Activated T-helper 2 cell treated with anti-CD3 and anti-CD28 coated beads, Interferon-gamma antibody, Interleukin-2, Interleukin-4, amounts not matched to agents 10 μg/mL and 5 μg/mL and 100 μg/mL, durations not matched to agents 14 hours and 24 hours and 36 hours (primary cell): ENCODE measurements around the gene SLIRP. TPM values are rescaled to one million over a fixed set of nuclear protein-coding genes. Genes with fewer than 3 reads are reported as not detected.
"Not testable (repeated sequence)": the region's sequence is repeated elsewhere in the genome, so short reads cannot be mapped to it uniquely, and the experiment has no call there.

ENCODE experiments used
- DNase-seq: peaks from one replicate; pipeline ENCODE4 v3.0.0; 2021; ENCODE audit warnings: low spot score
- H3K27ac Mint-ChIP-seq: one replicate; pipeline ENCODE4 v1.8.0; 2021; ENCODE audit warnings: mixed read lengths
- H3K27me3 Mint-ChIP-seq: one replicate; pipeline ENCODE4 v1.8.0; 2021; ENCODE audit warnings: low read depth, mixed read lengths
- H3K36me3 Mint-ChIP-seq: one replicate; pipeline ENCODE4 v1.8.0; 2021; ENCODE audit warnings: low read depth, mixed read lengths
- H3K4me1 Mint-ChIP-seq: one replicate; pipeline ENCODE4 v1.8.0; 2021; ENCODE audit warnings: low read depth, mixed read lengths
- H3K4me3 Mint-ChIP-seq: one replicate; pipeline ENCODE4 v1.8.0; 2021; ENCODE audit warnings: low read depth, mild to moderate bottlenecking, moderate library complexity, mixed read lengths
- H3K9me3 Mint-ChIP-seq: one replicate; pipeline ENCODE4 v1.8.0; 2021; ENCODE audit warnings: mixed read lengths
- intact Hi-C: fragments of 100-400 bp; cut with micrococcal nuclease; formaldehyde crosslinking; loops from one replicate; pipeline ENCODE4 v1.15.1; 2023
- total RNA-seq: library from RNA; stranded (reverse); gene quantifications from 2 replicates; pipeline ENCODE4 v1.2.3, GENCODE V29; 2022

SLIRP gene
- total RNA-seq, 1 donor from 2014 or later, result 145 TPM

DNA sequence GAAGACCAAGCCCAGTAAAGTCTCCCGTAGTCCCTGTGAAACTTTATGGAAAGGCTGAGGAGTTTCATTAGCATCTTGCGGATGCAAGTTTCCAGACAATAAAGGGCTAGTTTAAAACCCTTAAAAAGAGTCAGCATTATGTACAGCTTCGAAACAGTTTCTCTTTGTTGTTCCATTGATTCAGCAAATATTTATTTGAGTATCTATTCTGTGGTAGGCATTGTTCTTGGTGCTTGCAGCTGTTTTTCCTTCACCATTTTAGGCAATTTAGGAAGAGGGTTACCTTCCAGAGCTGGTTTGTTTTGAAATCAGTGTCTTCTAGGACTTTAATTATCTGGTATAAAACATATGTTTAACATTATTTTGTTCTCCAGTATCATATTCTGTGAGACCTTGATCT lies 1.5 kb downstream of the SLIRP start:
- intact Hi-C loops, result loop anchor here (5.0 kb wide), 1 partner anchor 387 kb away; the partner anchor contains the start of genes GSTZ1 and POMT2
- H3K4me3 Mint-ChIP-seq, result peak overlapping the region; percentile 95
- DNase-seq, result no peak
- H3K27ac Mint-ChIP-seq, result peak overlapping the region; percentile 93
- peaks cover 34% of the 10 kb centered on the region for H3K4me1 Mint-ChIP-seq
- H3K36me3 Mint-ChIP-seq, result peaks cover 44% of the 10 kb centered on the region
- no peaks in the 10 kb centered on the region for H3K27me3 Mint-ChIP-seq
- no peaks in the 10 kb centered on the region for H3K9me3 Mint-ChIP-seq

GRCh38 chr14:77710364-77710763 lies 2.5 kb downstream of the SLIRP start:
- DNase-seq, result no peak
- Mint-ChIP-seq H3K9me3 (no peaks in the 10 kb centered on the region), H3K4me3 (peak overlapping the region; percentile 37), H3K36me3 (peaks cover 48% of the 10 kb centered on the region), H3K27me3 (no peaks in the 10 kb centered on the region), H3K4me1 (peaks cover 39% of the 10 kb centered on the region), H3K27ac (no peak overlapping the region)
- intact Hi-C loops, result no loop called here

DNA sequence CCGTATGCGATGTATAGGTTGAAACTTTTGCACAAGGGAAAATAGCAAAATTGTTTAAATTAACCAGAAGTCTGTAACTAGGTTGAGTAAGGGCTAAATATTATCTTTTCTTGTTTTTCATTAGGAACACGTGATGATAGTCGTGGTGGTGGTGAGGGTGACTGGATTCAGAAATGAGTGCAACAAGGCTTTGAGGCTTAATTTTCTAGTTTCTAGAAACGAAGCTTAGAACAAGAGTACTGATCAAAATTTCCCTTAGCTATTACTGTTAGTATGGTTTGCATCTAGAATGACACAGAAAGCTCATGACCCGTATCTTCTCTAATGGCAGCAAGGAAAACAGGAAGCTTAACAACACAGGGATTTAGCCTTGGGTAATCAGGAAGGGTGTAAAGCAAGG lies 7.0 kb downstream of the SLIRP start:
- Mint-ChIP-seq H3K36me3 (peaks cover 68% of the 10 kb centered on the region), H3K27ac (peak overlapping the region; percentile 71), H3K4me3 (no peak overlapping the region), H3K4me1 (peaks cover 18% of the 10 kb centered on the region), H3K9me3 (no peaks in the 10 kb centered on the region), H3K27me3 (no peaks in the 10 kb centered on the region)
- no peak for DNase-seq
- intact Hi-C loops, result no loop called here

GRCh38 chr14:77717608-77718305 lies 9.9 kb downstream of the SLIRP start:
- Mint-ChIP-seq H3K4me1 (peaks cover 10% of the 10 kb centered on the region), H3K27me3 (no peaks in the 10 kb centered on the region), H3K4me3 (no peak overlapping the region), H3K9me3 (no peaks in the 10 kb centered on the region), H3K27ac (peak overlapping the region; percentile 25), H3K36me3 (peaks cover 80% of the 10 kb centered on the region)
- no peak for DNase-seq
- intact Hi-C loops, result no loop called here

DNA sequence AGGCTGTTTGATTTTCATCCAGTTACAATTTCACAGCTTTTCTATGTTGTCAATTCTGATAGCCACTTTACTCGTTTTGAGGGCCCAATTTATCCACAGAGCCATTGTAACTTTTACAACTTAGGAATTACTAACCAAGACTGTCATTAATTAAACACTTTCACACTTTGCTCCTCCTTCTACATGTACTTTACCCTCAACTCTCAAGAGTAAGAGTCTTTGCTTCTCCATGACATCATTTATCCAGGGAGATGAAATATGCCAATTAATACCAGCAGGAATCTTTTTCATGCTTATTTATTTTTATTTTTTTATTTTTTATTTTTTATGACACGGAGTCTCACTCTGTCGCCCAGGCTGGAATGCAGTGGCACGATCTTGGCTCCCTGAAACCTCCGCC lies 13.5 kb downstream of the SLIRP start:
- Mint-ChIP-seq H3K9me3 (no peaks in the 10 kb centered on the region), H3K36me3 (peaks cover 85% of the 10 kb centered on the region), H3K27ac (no peak overlapping the region), H3K4me3 (no peak overlapping the region), H3K4me1 (no peaks in the 10 kb centered on the region), H3K27me3 (no peaks in the 10 kb centered on the region)
- no peak for DNase-seq
- intact Hi-C loops, result no loop called here

DNA sequence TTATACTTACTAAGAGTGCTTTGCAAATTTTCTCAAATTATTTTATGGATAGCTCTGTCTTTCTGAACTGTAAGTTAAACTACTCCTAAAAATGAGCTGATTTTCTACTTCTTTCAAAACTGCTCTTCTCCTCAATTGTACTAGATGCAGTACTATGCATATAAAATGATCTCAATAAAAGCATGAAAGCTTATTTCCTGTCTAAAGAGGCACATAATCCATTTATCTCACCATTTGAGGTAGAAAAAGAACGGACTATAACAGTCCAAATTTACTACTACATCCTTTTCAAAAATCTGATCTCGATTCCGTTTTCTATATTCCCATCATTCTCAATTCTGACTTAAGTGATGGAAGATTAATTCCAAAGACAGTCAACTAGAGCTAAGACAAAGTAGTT lies 14.4 kb downstream of the SLIRP start:
- H3K9me3 Mint-ChIP-seq, result no peaks in the 10 kb centered on the region
- DNase-seq, result no peak
- intact Hi-C loops, result no loop called here
- H3K27me3 Mint-ChIP-seq, result no peaks in the 10 kb centered on the region
- no peak overlapping the region for H3K27ac Mint-ChIP-seq
- H3K36me3 Mint-ChIP-seq, result peaks cover 89% of the 10 kb centered on the region
- no peaks in the 10 kb centered on the region for H3K4me1 Mint-ChIP-seq
- no peak overlapping the region for H3K4me3 Mint-ChIP-seq

- Mint-ChIP-seq H3K4me3 (no peak overlapping the region), H3K4me1 (peaks cover 5% of the 10 kb centered on the region), H3K27me3 (no peaks in the 10 kb centered on the region), H3K9me3 (no peaks in the 10 kb centered on the region), H3K36me3 (peaks cover 85% of the 10 kb centered on the region), H3K27ac (no peak overlapping the region)
- no peak for DNase-seq
- intact Hi-C loops, result no loop called here
Observed at GRCh38 chr14:77730976-77731497, 23.1 kb downstream of the SLIRP start.

DNA sequence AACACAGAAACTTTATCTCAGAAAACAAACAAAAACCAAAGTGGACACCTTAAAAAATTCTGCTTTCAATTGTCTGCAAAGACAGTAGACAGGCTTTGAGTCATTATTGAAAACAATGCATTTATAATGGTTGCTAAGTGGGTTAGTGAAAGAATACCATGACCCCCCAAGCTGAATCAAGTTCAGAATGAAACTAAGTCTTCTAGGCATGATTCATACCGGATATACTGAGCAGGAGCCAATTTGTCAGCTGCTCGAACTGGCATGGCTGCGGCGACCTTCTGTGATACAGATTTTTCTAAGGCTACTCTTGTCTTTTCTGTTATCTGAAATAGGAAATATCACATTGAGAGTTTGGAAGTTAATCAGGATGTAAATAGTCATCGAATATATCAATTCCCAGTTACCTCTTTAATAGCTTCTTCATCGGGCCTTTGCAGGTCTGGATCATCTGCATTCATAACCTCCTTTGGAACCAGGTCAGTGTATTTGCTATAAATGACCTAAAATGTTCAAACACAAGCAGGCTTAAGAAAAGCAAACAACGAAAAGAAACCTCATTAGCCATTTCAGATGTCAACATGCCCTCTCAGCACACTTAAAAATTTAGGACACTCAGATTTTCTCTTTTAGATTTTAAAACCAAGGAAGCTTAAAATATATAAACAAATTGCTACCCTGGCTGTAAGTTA lies 30.8 kb downstream of the SLIRP start:
- Mint-ChIP-seq H3K27ac (peak overlapping the region; percentile 28), H3K27me3 (no peaks in the 10 kb centered on the region), H3K4me3 (no peak overlapping the region), H3K9me3 (no peaks in the 10 kb centered on the region), H3K4me1 (peaks cover 15% of the 10 kb centered on the region), H3K36me3 (peaks cover 69% of the 10 kb centered on the region)
- no peak for DNase-seq
- intact Hi-C loops, result no loop called here

DNA sequence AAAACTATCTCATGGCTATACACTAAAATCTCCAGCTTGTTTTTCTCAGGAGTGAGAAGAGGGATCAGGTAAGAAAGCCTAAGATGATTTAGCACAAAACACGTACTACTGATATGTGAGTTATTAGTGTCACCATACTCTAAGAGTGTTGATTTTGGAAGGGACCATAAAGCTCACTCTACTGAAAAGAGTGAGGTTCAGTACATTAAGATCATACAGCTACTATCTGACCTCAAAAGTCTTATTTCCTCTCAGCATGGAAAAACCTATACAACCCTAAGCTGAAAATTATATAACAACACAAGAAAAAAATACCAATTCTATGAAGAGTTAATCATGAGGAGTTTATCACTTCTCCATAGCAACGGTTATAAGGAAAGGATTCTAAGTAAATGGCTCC lies 33.5 kb downstream of the SLIRP start:
- H3K4me3 Mint-ChIP-seq, result no peak overlapping the region

DNA sequence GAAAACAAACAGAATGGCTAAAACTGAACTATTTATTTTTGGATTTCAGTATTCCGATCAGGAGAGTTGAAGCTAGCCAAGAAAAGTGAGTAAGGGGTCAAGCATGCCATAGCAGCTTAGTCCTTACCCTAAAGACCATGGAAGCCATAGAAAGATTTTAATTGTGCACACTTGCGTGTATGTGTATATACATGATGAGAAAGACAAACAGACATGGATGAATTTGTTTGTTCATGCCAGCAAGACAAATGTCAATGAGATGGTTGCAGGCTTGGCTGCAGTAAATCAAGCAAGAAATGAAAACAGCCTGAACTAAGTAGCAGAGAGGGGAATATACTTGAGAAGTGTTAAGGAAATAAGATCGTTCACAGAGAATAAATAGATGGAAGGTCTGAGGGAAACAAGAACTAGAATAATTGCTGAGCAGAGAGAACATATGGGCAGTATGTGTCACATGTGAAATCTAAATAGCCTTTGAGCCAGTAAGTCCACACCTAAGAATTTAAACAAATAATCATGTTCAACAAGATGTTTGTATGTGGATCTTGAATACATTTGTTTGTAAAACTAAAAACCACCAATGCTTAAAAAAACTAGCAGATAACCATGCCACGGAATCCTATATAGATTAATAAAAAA lies 38.3 kb downstream of the SLIRP start:
- peaks cover 8% of the 10 kb centered on the region for H3K4me1 Mint-ChIP-seq
- DNase-seq, result no peak
- peaks cover 68% of the 10 kb centered on the region for H3K36me3 Mint-ChIP-seq
- intact Hi-C loops, result no loop called here
- H3K9me3 Mint-ChIP-seq, result no peaks in the 10 kb centered on the region
- H3K27ac Mint-ChIP-seq, result no peak overlapping the region
- H3K4me3 Mint-ChIP-seq, result no peak overlapping the region
- no peaks in the 10 kb centered on the region for H3K27me3 Mint-ChIP-seq

More for the DNA sequence above, 33.5 kb downstream of the SLIRP start:
- Mint-ChIP-seq H3K36me3 (peaks cover 63% of the 10 kb centered on the region), H3K4me1 (peaks cover 11% of the 10 kb centered on the region), H3K27ac (peak overlapping the region; percentile 40), H3K27me3 (no peaks in the 10 kb centered on the region), H3K9me3 (no peaks in the 10 kb centered on the region)
- intact Hi-C loops, result no loop called here
- no peak for DNase-seq

DNA sequence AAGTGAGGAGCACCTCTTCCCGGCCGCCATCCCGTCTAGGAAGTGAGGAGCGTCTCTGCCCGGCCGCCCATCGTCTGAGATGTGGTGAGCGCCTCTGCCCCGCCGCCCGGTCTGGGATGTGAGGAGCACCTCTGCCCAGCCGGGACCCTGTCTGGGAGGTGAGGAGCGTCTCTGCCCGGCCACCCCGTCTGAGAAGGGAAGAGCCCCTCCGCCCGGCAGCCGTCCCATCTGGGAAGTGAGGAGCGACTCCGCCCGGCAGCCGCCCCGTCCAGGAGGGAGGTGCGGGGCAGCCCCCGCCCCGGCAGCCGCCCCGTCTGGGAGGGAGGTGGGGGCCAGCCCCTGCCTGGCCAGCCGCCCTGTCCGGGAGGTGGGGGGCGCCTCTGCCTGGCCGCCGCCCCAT lies 39.5 kb downstream of the SLIRP start:
- intact Hi-C loops, H3K4me1 Mint-ChIP-seq, H3K27ac Mint-ChIP-seq, H3K9me3 Mint-ChIP-seq, DNase-seq, H3K4me3 Mint-ChIP-seq, H3K27me3 Mint-ChIP-seq: not testable (repeated sequence)
- H3K36me3 Mint-ChIP-seq, result peaks cover 60% of the 10 kb centered on the region

DNA sequence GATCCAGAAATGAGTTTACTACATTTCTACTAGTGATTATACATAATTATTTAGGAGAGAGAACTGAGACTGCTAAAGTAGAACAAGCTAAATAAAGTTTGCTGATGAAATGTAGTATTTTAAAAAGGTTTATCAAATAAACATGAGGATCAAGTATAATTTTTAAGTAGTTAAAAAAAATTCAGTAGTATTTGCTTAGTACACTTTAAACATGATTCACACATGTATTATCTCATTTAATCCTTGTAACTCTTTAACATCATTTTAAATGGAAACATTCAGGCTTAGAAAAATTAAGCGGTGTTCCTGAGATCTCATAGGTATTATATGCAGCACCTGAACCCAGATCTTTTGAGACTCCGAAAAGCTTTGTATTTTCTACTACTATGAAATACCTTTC lies 44.4 kb downstream of the SLIRP start:
- Mint-ChIP-seq H3K9me3 (no peaks in the 10 kb centered on the region), H3K4me3 (no peak overlapping the region), H3K4me1 (peaks cover 6% of the 10 kb centered on the region), H3K27me3 (no peaks in the 10 kb centered on the region), H3K27ac (no peak overlapping the region), H3K36me3 (peaks cover 60% of the 10 kb centered on the region)
- intact Hi-C loops, result no loop called here
- no peak for DNase-seq
